Stimulated activated CD4-positive, alpha-beta T cell treated with anti-CD3 and anti-CD28 coated beads, Interleukin-2, amount 100 ng/mL, for 48 hours (primary cell): ENCODE data around the gene MBNL1.

Source experiments
- DNase-seq, 2 donors: peaks; one replicate each; pipeline ENCODE4 v3.0.0-alpha.2; 2020

Gene MBNL1

GRCh38 chr3:152299249-152299976 is 30.7 kb downstream of the MBNL1 start:
- no peak for DNase-seq

- no peak for DNase-seq
These were observed 31.5 kb downstream of the MBNL1 start for GRCh38 chr3:152300029-152300731.

- no peak for DNase-seq
These were observed 33.0 kb downstream of the MBNL1 start for GRCh38 chr3:152301745-152302181.

- no peak for DNase-seq
These were observed 33.8 kb downstream of the MBNL1 start for GRCh38 chr3:152302521-152303021.

- DNase-seq: no peak
These were observed 35.4 kb downstream of the MBNL1 start for GRCh38 chr3:152304160-152304559.

GRCh38 chr3:152305075-152305474 is 36.3 kb downstream of the MBNL1 start:
- no peak for DNase-seq

GRCh38 chr3:152307829-152308474 is 39.2 kb downstream of the MBNL1 start:
- no peak for DNase-seq

- no peak for DNase-seq
These were observed 39.7 kb downstream of the MBNL1 start for GRCh38 chr3:152308475-152308844.

- DNase-seq: no peak
These were observed 40.3 kb downstream of the MBNL1 start for GRCh38 chr3:152309031-152309430.

- DNase-seq: no peak
These were observed 41.0 kb downstream of the MBNL1 start for GRCh38 chr3:152309535-152310307.

- DNase-seq: no peak
These were observed 44.7 kb downstream of the MBNL1 start for GRCh38 chr3:152313430-152313829.

GRCh38 chr3:152313914-152314313 is 45.2 kb downstream of the MBNL1 start:
- DNase-seq: no peak

GRCh38 chr3:152314677-152315353 is 46.1 kb downstream of the MBNL1 start:
- no peak for DNase-seq

- no peak for DNase-seq
These were observed 46.9 kb downstream of the MBNL1 start for GRCh38 chr3:152315623-152316022.

- DNase-seq: no peak
These were observed 47.6 kb downstream of the MBNL1 start for GRCh38 chr3:152316318-152316717.

GRCh38 chr3:152317184-152317583 is 48.5 kb downstream of the MBNL1 start:
- no peak for DNase-seq

GRCh38 chr3:152317956-152318355 is 49.2 kb downstream of the MBNL1 start:
- DNase-seq: no peak

GRCh38 chr3:152318512-152318911 is 49.8 kb downstream of the MBNL1 start:
- DNase-seq: no peak

GRCh38 chr3:152319256-152319655 is 50.5 kb downstream of the MBNL1 start:
- no peak for DNase-seq

- no peak for DNase-seq
These were observed 51.3 kb downstream of the MBNL1 start for GRCh38 chr3:152319831-152320617.

- DNase-seq: no peak
These were observed 52.6 kb downstream of the MBNL1 start for GRCh38 chr3:152321200-152321954.
